Right atrium auricular region (tissue), 2 donors: ENCODE results near the gene OSBPL5. TPM values are rescaled to one million over a fixed set of nuclear protein-coding genes. Genes with fewer than 3 reads are reported as not detected.

Experiments used
- DNase-seq: peaks from one replicate; pipeline ENCODE4 v3.0.0-alpha.2; 2019; ENCODE audit warnings: low spot score
- H3K27ac ChIP-seq, 2 donors: fragments of 200-600 bp; sonication (generic); 1 replicate in 1 of 2; 2 replicates in 1 of 2; pipeline ENCODE4 v1.5.1; 2016 to 2019
- H3K27me3 ChIP-seq, 2 donors: fragments of 200-600 bp; sonication (generic); one replicate each; pipeline versions ENCODE4 v1.5.1 to v1.6.0; 2017 to 2019
- H3K36me3 ChIP-seq: fragments of 200-600 bp; sonication (generic); one replicate; pipeline ENCODE4 v1.5.1; 2016
- H3K4me1 ChIP-seq, 2 donors: fragments of 200-600 bp; sonication (generic); one replicate each; pipeline versions ENCODE4 v1.5.1 to v1.6.0; 2017 to 2019
- H3K4me3 ChIP-seq, 2 donors: fragments of 200-600 bp; sonication (generic); 1 replicate in 1 of 2; 2 replicates in 1 of 2; pipeline ENCODE4 v1.5.1; 2017 to 2019; ENCODE audit warnings: mild to moderate bottlenecking in 1 of 2, moderate library complexity in 1 of 2
- H3K9me3 ChIP-seq, 2 donors: fragments of 200-600 bp; sonication (generic); one replicate each; pipeline ENCODE4 v1.5.1; 2019
- total RNA-seq, 2 donors: library from RNA; depleted of rRNA; stranded (reverse); fragments of >200 nt; gene quantifications; one replicate each; pipeline ENCODE4 v1.1.0, GENCODE V29; 2016
- TF ChIP-seq, protein P1 (sequence below), 2 donors: fragments of 200-600 bp; sonication (generic); IDR thresholded peaks; one replicate each; pipeline ENCODE4 v1.5.1; 2019; ENCODE audit warnings: antibody characterized with exemption in 2 of 2

Gene OSBPL5
- total RNA-seq, 2 donors from 2014 or later, result 11.1 to 17.8 TPM

DNA sequence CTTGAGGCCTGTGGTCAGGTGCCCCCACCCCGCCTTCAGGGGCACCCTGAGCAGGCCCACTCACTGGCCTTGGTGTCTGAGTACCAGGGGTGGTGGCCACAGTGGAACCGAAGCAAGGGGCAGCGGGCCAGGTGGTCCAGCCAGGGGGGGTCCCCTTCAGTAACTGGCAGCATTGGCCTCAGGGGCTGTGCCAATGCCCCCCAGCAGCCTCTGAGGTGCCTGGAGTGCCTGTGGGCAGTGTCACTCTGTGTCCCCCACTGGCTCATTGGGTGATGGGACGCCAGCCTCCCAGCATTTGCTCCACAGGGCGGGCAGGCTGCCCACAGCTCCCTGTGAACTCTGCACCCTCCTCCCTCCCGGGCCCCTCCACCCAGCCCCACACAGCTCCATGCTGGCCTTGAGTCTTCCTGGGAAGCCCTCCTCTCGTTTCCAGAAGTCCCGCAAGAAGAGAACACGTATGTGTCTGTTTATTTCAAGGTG is 78.4 kb downstream of the OSBPL5 start:
- no peak overlapping the region for H3K27ac ChIP-seq
- no peaks in the 10 kb centered on the region for H3K4me1 ChIP-seq
- no peak overlapping the region for H3K4me3 ChIP-seq
- no peaks in the 10 kb centered on the region for H3K27me3 ChIP-seq
- TF ChIP-seq, protein P1, sequence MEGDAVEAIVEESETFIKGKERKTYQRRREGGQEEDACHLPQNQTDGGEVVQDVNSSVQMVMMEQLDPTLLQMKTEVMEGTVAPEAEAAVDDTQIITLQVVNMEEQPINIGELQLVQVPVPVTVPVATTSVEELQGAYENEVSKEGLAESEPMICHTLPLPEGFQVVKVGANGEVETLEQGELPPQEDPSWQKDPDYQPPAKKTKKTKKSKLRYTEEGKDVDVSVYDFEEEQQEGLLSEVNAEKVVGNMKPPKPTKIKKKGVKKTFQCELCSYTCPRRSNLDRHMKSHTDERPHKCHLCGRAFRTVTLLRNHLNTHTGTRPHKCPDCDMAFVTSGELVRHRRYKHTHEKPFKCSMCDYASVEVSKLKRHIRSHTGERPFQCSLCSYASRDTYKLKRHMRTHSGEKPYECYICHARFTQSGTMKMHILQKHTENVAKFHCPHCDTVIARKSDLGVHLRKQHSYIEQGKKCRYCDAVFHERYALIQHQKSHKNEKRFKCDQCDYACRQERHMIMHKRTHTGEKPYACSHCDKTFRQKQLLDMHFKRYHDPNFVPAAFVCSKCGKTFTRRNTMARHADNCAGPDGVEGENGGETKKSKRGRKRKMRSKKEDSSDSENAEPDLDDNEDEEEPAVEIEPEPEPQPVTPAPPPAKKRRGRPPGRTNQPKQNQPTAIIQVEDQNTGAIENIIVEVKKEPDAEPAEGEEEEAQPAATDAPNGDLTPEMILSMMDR (IDR thresholded peaks at IDR 0.05), result no peak
- no peak for DNase-seq
- H3K9me3 ChIP-seq, result no peaks in the 10 kb centered on the region
- peaks cover 7% of the 10 kb centered on the region for H3K36me3 ChIP-seq

DNA sequence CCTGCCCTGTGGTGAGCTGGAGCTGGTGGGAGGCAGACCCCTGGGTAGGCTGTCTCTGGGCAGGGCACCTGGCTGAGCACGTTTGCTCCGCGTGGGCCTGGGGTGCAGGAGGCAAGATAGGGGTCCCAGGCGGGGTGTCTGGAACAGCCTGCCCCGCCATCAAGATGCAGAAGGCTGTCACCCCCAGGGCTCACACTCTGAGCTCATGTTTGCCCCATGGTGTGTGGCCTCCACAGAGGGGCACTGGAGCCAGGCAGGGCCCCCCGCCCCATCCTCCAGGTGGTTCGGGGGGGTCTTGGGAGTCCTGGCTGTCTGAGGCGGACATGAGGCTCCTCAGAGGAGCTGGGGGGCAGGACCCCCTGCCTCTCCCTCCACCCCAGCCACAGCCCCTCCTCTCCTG is 79.0 kb downstream of the OSBPL5 start:
- H3K4me3 ChIP-seq, result no peak overlapping the region
- no peaks in the 10 kb centered on the region for H3K4me1 ChIP-seq
- H3K36me3 ChIP-seq, result peaks cover 7% of the 10 kb centered on the region
- H3K27me3 ChIP-seq, result no peaks in the 10 kb centered on the region
- no peaks in the 10 kb centered on the region for H3K9me3 ChIP-seq
- H3K27ac ChIP-seq, result no peak overlapping the region
- TF ChIP-seq, protein P1 (IDR thresholded peaks at IDR 0.05), result no peak
- DNase-seq, result no peak

DNA sequence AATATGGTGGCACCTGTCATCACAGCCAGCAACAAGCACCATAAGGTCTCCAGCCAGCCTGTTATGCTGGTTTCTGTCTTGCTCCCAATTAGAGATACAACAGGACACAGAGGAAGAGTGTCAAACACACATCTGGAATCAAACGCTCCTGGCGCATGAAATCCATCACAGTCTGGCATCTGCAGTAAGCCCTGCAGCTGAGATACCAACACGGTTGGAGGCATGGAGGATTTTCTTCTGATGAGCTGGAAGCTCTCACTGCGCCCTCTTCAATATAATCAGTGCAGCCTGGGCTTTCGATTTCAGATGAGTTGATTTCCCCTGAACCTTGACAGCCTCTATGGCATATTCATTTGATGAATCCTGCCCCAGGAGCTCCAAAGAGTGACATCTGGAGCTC is 80.1 kb downstream of the OSBPL5 start:
- TF ChIP-seq, protein P1 (IDR thresholded peaks at IDR 0.05), result no peak
- Histone ChIP-seq H3K36me3 (no peaks in the 10 kb centered on the region), H3K4me3 (no peak overlapping the region), H3K27ac (no peak overlapping the region), H3K27me3 (no peaks in the 10 kb centered on the region), H3K9me3 (no peaks in the 10 kb centered on the region), H3K4me1 (no peaks in the 10 kb centered on the region)
- no peak for DNase-seq

DNA sequence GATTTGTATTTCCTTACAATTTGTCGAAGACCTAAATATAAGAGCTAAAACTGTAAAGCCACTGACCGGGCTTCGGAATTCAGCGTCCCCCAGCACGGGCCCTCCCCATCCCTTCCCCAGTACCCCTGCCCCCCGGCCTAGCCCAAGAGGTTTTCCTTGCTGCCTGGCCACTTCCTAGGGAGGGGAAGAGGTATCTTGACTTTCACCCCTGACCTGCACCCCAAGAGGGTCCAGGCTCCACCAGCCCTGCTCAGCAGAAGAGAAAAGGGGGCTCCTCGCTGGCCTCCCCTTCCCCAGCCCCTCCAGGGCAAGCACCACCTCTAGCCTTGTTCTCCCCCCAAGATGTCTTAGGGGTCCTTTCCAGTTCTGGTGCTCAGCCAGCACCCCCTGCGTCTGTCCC is 81.8 kb downstream of the OSBPL5 start:
- H3K9me3 ChIP-seq, result no peaks in the 10 kb centered on the region
- TF ChIP-seq, protein P1 (IDR thresholded peaks at IDR 0.05), result no peak
- no peak for DNase-seq

DNA sequence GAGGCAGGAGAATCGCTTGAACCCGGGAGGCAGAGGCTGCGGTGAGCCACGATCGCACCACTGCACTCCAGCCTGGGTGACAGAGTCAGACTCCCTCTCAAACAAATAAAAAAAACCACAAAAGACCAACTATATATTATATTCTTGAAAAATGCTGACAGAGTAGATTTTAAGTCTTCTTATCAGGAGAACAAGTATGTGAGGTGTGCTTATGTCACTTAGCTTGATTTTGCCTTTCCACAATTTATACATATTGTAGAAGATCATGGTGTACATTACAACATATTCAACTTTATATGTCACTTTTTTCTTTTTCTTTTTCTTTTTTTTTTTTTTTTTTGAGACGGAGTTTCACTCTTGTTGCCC is 83.7 kb downstream of the OSBPL5 start:
- Histone ChIP-seq H3K36me3 (no peaks in the 10 kb centered on the region), H3K27me3 (no peaks in the 10 kb centered on the region), H3K4me1 (no peaks in the 10 kb centered on the region), H3K9me3 (no peaks in the 10 kb centered on the region), H3K27ac (no peak overlapping the region), H3K4me3 (no peak overlapping the region)
- TF ChIP-seq, protein P1 (IDR thresholded peaks at IDR 0.05), result no peak
- no peak for DNase-seq

More for the DNA sequence above, 81.8 kb downstream of the OSBPL5 start:
- Histone ChIP-seq H3K4me3 (no peak overlapping the region), H3K4me1 (no peaks in the 10 kb centered on the region), H3K27ac (no peak overlapping the region), H3K36me3 (no peaks in the 10 kb centered on the region), H3K27me3 (no peaks in the 10 kb centered on the region)

DNA sequence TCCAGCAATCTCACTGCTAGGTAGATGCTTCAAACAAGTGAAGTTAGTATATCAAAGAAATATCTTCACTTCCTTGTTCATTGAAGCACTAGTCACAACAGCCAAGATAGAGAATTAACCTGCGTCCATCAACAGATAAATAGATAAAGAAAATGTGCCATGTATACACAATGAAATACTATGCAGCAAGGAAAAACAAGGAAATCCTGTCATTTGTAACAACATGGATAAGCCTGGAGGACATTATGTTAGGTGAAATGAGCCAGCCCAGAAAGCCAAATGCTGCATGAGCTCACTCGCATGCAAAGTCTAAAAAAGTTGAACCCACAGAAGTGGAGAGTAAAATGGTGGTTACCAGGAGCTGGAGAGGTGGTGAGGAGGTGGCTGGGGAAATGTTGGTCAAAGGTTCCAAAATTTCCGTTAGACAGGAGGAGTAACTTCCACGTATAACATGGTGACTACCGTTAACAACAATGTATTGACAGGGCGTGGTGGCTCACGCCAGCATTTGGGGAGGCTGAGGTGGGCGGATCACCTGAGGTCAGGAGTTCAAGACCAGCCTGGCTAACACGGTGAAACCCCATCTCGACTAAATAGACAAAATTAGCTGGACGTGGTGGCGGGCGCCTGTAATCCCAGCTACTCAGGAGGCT is 84.3 kb downstream of the OSBPL5 start:
- Histone ChIP-seq H3K4me1 (no peaks in the 10 kb centered on the region), H3K4me3 (no peak overlapping the region), H3K36me3 (no peaks in the 10 kb centered on the region), H3K9me3 (no peaks in the 10 kb centered on the region), H3K27me3 (no peaks in the 10 kb centered on the region), H3K27ac (no peak overlapping the region)
- DNase-seq, result no peak
- TF ChIP-seq, protein P1 (IDR thresholded peaks at IDR 0.05), result no peak
